HFFc6 (cell line): Measurements from ENCODE around the gene TMEM178A. TPM values are rescaled to one million over a fixed set of nuclear protein-coding genes. Genes with fewer than 3 reads are reported as not detected.
"Not testable (repeated sequence)": the region's sequence is repeated elsewhere in the genome, so short reads cannot be mapped to it uniquely, and the experiment has no call there.

Source experiments
- DNase-seq: peaks from one replicate; pipeline ENCODE4 v3.0.0-alpha.2; 2018
- H3K27ac Mint-ChIP-seq: 2 replicates; pipeline ENCODE4 v1.8.0; 2020; ENCODE audit warnings: mild to moderate bottlenecking, mixed read lengths
- H3K27me3 Mint-ChIP-seq: 2 replicates; pipeline ENCODE4 v1.8.0; 2021; ENCODE audit warnings: mild to moderate bottlenecking, moderate library complexity, mixed read lengths; ENCODE audit not compliant: insufficient read depth
- H3K36me3 Mint-ChIP-seq: 2 replicates; pipeline ENCODE4 v1.8.0; 2021; ENCODE audit warnings: low read depth, mixed read lengths
- H3K4me1 Mint-ChIP-seq: 2 replicates; pipeline ENCODE4 v1.8.0; 2020; ENCODE audit warnings: low read depth, mixed read lengths
- H3K4me3 Mint-ChIP-seq: 2 replicates; pipeline ENCODE4 v1.8.0; 2020; ENCODE audit warnings: mild to moderate bottlenecking, moderate library complexity, mixed read lengths
- H3K9me3 Mint-ChIP-seq: 2 replicates; pipeline ENCODE4 v1.8.0; 2020; ENCODE audit warnings: mild to moderate bottlenecking, mixed read lengths
- total RNA-seq, 6 experiments: library from RNA; stranded (reverse); fragmentation: NEBNext Ultra II Directional; extraction: Animal tissue kit (Norgen Biotek cat#: 25700); gene quantifications; 2 replicates in 1 of 6; 3 replicates in 5 of 6; pipeline ENCODE4 v1.2.3, GENCODE V29; 2021
- TF ChIP-seq, protein P1 (sequence below): fragments of 200-600 bp; sonication (generic); IDR thresholded peaks from 2 replicates; pipeline ENCODE4 v1.5.0; 2021; ENCODE audit warnings: antibody characterized with exemption, mild to moderate bottlenecking

TMEM178A gene
- total RNA-seq, 6 experiments from 2014 or later, result 0.18 to 0.99 (median 0.44) TPM

DNA sequence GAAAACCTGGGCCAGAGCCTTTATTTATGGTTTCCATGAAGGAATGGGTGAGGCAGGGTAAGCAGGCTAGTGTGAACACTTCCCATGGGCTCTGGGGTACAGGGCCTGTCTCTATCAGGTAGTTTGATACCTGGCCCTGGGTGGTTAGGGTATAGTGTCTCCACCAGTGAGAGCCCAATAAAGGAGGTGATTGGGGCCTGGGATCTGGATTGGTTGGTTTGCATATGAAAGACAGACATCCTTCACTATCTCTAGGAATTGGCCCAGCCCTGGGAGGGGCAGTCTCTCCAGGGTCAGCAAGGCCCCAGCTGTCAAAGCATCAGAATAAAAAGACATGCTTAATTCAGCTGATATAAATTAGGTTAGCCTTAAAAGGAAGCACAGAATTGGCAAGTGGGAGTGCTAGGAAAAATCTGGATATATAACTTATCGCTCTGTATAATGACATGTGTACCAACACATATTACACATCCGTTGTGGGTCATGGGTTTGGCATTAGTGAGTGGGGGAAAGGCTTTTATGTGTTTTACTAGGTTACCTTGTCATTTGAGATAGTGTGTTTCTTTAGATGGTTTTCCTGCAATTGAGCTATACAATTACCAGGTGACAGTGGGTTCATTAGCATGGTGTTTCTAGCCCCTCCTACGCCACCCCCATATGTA is 18.5 kb upstream of the TMEM178A start:
- Mint-ChIP-seq H3K36me3 (no peaks in the 10 kb centered on the region), H3K27ac (no peak overlapping the region), H3K9me3 (no peaks in the 10 kb centered on the region), H3K4me1 (peaks cover 7% of the 10 kb centered on the region), H3K4me3 (no peak overlapping the region), H3K27me3 (no peaks in the 10 kb centered on the region; the same call in 1 of the 2 replicates)
- DNase-seq, result no peak
- TF ChIP-seq, protein P1, sequence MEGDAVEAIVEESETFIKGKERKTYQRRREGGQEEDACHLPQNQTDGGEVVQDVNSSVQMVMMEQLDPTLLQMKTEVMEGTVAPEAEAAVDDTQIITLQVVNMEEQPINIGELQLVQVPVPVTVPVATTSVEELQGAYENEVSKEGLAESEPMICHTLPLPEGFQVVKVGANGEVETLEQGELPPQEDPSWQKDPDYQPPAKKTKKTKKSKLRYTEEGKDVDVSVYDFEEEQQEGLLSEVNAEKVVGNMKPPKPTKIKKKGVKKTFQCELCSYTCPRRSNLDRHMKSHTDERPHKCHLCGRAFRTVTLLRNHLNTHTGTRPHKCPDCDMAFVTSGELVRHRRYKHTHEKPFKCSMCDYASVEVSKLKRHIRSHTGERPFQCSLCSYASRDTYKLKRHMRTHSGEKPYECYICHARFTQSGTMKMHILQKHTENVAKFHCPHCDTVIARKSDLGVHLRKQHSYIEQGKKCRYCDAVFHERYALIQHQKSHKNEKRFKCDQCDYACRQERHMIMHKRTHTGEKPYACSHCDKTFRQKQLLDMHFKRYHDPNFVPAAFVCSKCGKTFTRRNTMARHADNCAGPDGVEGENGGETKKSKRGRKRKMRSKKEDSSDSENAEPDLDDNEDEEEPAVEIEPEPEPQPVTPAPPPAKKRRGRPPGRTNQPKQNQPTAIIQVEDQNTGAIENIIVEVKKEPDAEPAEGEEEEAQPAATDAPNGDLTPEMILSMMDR, result no peak

- Mint-ChIP-seq H3K36me3 (no peaks in the 10 kb centered on the region), H3K9me3 (no peaks in the 10 kb centered on the region; the same call in none of the 2 replicates), H3K4me1 (no peaks in the 10 kb centered on the region), H3K27ac (no peak overlapping the region), H3K4me3 (no peak overlapping the region), H3K27me3 (peaks cover 1% of the 10 kb centered on the region)
- TF ChIP-seq, protein P1, result no peak
- no peak for DNase-seq
Measured at GRCh38 chr2:39648580-39648979, 17.1 kb upstream of the TMEM178A start.

GRCh38 chr2:39649511-39649910 is 16.2 kb upstream of the TMEM178A start:
- Mint-ChIP-seq H3K4me3 (no peak overlapping the region), H3K36me3 (peaks cover 5% of the 10 kb centered on the region), H3K27me3 (peaks cover 1% of the 10 kb centered on the region), H3K9me3 (no peaks in the 10 kb centered on the region; the same call in none of the 2 replicates), H3K27ac (no peak overlapping the region), H3K4me1 (no peaks in the 10 kb centered on the region)
- TF ChIP-seq, protein P1, result no peak
- no peak for DNase-seq

DNA sequence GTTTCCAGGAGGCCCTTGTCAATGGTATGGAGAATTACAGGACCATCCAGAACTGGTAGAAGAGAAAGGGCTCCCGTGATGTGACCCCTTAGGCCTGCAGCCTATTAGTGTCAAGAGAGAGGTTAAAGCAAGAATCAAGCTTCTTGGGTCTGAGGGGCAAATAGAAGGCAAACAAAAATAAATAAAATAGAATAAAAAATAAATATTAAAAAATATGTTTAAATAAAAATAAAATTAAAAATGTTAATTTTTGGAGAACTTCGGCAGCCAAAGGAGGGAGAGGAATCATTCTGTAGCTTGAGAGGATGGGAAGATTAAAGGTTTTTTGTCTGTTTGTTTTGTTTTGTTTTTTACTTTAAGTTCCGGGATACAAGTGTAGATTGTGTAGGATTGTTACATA is 15.2 kb upstream of the TMEM178A start:
- Mint-ChIP-seq H3K9me3 (no peaks in the 10 kb centered on the region; the same call in none of the 2 replicates), H3K27me3 (peaks cover 1% of the 10 kb centered on the region), H3K4me1 (no peaks in the 10 kb centered on the region), H3K36me3 (peaks cover 5% of the 10 kb centered on the region), H3K27ac (no peak overlapping the region), H3K4me3 (no peak overlapping the region)
- TF ChIP-seq, protein P1, result no peak
- no peak for DNase-seq

- not testable (repeated sequence) for H3K36me3 Mint-ChIP-seq, DNase-seq, H3K27ac Mint-ChIP-seq, H3K4me3 Mint-ChIP-seq, H3K9me3 Mint-ChIP-seq, H3K4me1 Mint-ChIP-seq, H3K27me3 Mint-ChIP-seq
Measured at GRCh38 chr2:39656215-39656614, 9.5 kb upstream of the TMEM178A start.

- TF ChIP-seq, protein P1, result no peak
- Mint-ChIP-seq H3K9me3 (no peaks in the 10 kb centered on the region; the same call in none of the 2 replicates), H3K27me3 (peaks cover 1% of the 10 kb centered on the region), H3K4me1 (no peaks in the 10 kb centered on the region), H3K27ac (no peak overlapping the region), H3K4me3 (no peak overlapping the region), H3K36me3 (peaks cover 5% of the 10 kb centered on the region)
- DNase-seq, result no peak
Measured at GRCh38 chr2:39657287-39657937, 8.3 kb upstream of the TMEM178A start.
